ENCODE results near the gene SETBP1.

SETBP1 gene

GRCh38 chr18:44915213-44915612 is 234.5 kb downstream of the SETBP1 start:
- no peak for DNase-seq

- DNase-seq = no peak
Measured at GRCh38 chr18:44915661-44916060, 235.0 kb downstream of the SETBP1 start.

GRCh38 chr18:44916429-44917207 is 235.9 kb downstream of the SETBP1 start:
- DNase-seq = no peak

GRCh38 chr18:44917216-44918141 is 236.8 kb downstream of the SETBP1 start:
- no peak for DNase-seq

GRCh38 chr18:44918142-44918476 is 237.4 kb downstream of the SETBP1 start:
- DNase-seq = no peak

GRCh38 chr18:44920441-44920840 is 239.8 kb downstream of the SETBP1 start:
- no peak for DNase-seq

GRCh38 chr18:44921974-44922373 is 241.3 kb downstream of the SETBP1 start:
- no peak for DNase-seq

GRCh38 chr18:44922968-44923367 is 242.3 kb downstream of the SETBP1 start:
- no peak for DNase-seq

GRCh38 chr18:44924785-44925499 is 244.3 kb downstream of the SETBP1 start:
- no peak for DNase-seq

- DNase-seq = no peak
Measured at GRCh38 chr18:44927127-44927849, 246.6 kb downstream of the SETBP1 start.

- no peak for DNase-seq
Measured at GRCh38 chr18:44934901-44935300, 254.2 kb downstream of the SETBP1 start.

GRCh38 chr18:44935455-44935854 is 254.8 kb downstream of the SETBP1 start:
- no peak for DNase-seq

- DNase-seq = no peak
Measured at GRCh38 chr18:44936485-44936884, 255.8 kb downstream of the SETBP1 start.

- DNase-seq = no peak
Measured at GRCh38 chr18:44937960-44938719, 257.5 kb downstream of the SETBP1 start.

GRCh38 chr18:44938720-44939665 is 258.3 kb downstream of the SETBP1 start:
- no peak for DNase-seq

GRCh38 chr18:44941516-44941915 is 260.8 kb downstream of the SETBP1 start:
- DNase-seq = no peak

GRCh38 chr18:44942073-44942472 is 261.4 kb downstream of the SETBP1 start:
- no peak for DNase-seq

- no peak for DNase-seq
Measured at GRCh38 chr18:44943311-44943881, 262.7 kb downstream of the SETBP1 start.

GRCh38 chr18:44944461-44944860 is 263.8 kb downstream of the SETBP1 start:
- no peak for DNase-seq

- no peak for DNase-seq
Measured at GRCh38 chr18:44945888-44946401, 265.3 kb downstream of the SETBP1 start.
